ENCODE measurements around the gene SLC12A3. TPM values are rescaled to one million over a fixed set of nuclear protein-coding genes. Genes with fewer than 3 reads are reported as not detected.

SLC12A3 gene
- 0.01 and 0.09 TPM in 2 replicates for polyA plus RNA-seq (2011; rRNA removed)
- 0.05 and 0.06 TPM in 2 replicates for polyA plus RNA-seq (2012; cell fraction: cytosol; rRNA removed)
- 0.11 and 0.12 TPM in 2 replicates for polyA plus RNA-seq (2012; cell fraction: nucleus; rRNA removed)
- 0.08 TPM in 1 of 3 replicates, not detected in the others for polyA plus RNA-seq (2017; fragmentation: RNase III; extraction: RNeasy Plus Mini Kit Qiagen cat#74134 plus additional on column Dnase treatment)
- 0.08 TPM in 1 of 2 replicates, not detected in the other for polyA minus RNA-seq (2011; rRNA and poly(A)+ RNA removed)

- FAIRE-seq (no peak), ATAC-seq (no peak), DNase-seq (ENCODE audit: low read depth in 1 of 2, low spot score in 1 of 2) (no peak)
- Histone ChIP-seq H3K9me3 (no peaks in the 10 kb centered on the region), H3K4me2 (no peak within 1 kb of the TSS), H3K4me3 (no peak within 1 kb of the TSS), H3K27ac (no peak within 1 kb of the TSS), H3K4me1 (peaks cover 17% of the 10 kb centered on the region)
- ChIA-PET CTCF (interaction anchor here (0.8 to 11.0 kb wide), 5 partner anchors 11 to 99 kb away, joined by 3 to 146 read pairs (median 48); no protein-coding TSS in a partner anchor), POLR2A (no interaction called here)
- 86% methylated on average over 12 of the region's 12 CpGs for WGBS (ENCODE audit: missing lambda C conversion rate)
- TF ChIP-seq HEYL (CRISPR knock-in tag; IDR thresholded peaks at IDR 0.05): no peak
- no peak for TF ChIP-seq ELK1 (IDR thresholded peaks at IDR 0.05; ENCODE audit: low read depth, low read length)
- no peak for TF ChIP-seq ESRRA (IDR thresholded peaks at IDR 0.05; ENCODE audit: borderline replicate concordance, low read length)
- TF ChIP-seq CBX8 (IDR thresholded peaks at IDR 0.05): no peak
- TF ChIP-seq CTCF (IDR thresholded peaks at IDR 0.05): no peak
These were observed at the start of gene SLC12A3 for GRCh38 chr16:56864960-56865359. SLC12A3 (plus strand) TSS chr16:56865207; CDS start chr16:56865236, 29 bp downstream.

- peak overlapping the region; percentile 83 for H3K4me2 ChIP-seq
- H3K4me1 ChIP-seq: peaks cover 68% of the 10 kb centered on the region
- TF ChIP-seq RNF2 (IDR thresholded peaks at IDR 0.05; ENCODE audit: borderline replicate concordance, low read depth): no peak
- TF ChIP-seq KDM1A (IDR thresholded peaks at IDR 0.05; ENCODE audit: low read depth): no peak
- TF ChIP-seq CTCF (IDR thresholded peaks at IDR 0.05): no peak
- TF ChIP-seq KDM5A (IDR thresholded peaks at IDR 0.05): no peak
- TF ChIP-seq ZC3H11A (IDR thresholded peaks at IDR 0.05): no peak
- TF ChIP-seq TFCP2L1 (CRISPR knock-in tag; IDR thresholded peaks at IDR 0.05): no peak
- TF ChIP-seq ESRRA (IDR thresholded peaks at IDR 0.05; ENCODE audit: borderline replicate concordance, low read length): no peak
- TF ChIP-seq RARB (CRISPR knock-in tag; IDR thresholded peaks at IDR 0.05): no peak
- no peak for TF ChIP-seq BCL3 (IDR thresholded peaks at IDR 0.05)
- TF ChIP-seq MAZ (IDR thresholded peaks at IDR 0.05; ENCODE audit: borderline replicate concordance, low read depth, low read length): no peak
- no peak for TF ChIP-seq NFE2L2 (conservative IDR thresholded peaks at IDR 0.05; ENCODE audit: low read length)
- TF ChIP-seq EP300 (IDR thresholded peaks at IDR 0.05): no peak
- no peak for TF ChIP-seq CBX8 (IDR thresholded peaks at IDR 0.05)
- no peak for TF ChIP-seq MYC (IDR thresholded peaks at IDR 0.05; ENCODE audit: borderline replicate concordance, low read length)
- no peak for TF ChIP-seq RAD21 (conservative IDR thresholded peaks at IDR 0.05 in 1 of 2, IDR thresholded peaks at IDR 0.05 in 1 of 2)
- no peak for TF ChIP-seq RCOR1 (IDR thresholded peaks at IDR 0.05; ENCODE audit: low read depth, low read length)
- POLR2A ChIA-PET: interaction anchor here (1.4 kb wide), 1 partner anchor 116 kb away, joined by 5 read pairs; the partner anchor contains the start of gene HERPUD1
- no peak overlapping the region for H3K4me3 ChIP-seq
- ATAC-seq: no peak
- H3K27ac ChIP-seq: peak overlapping the region; percentile 86 to 87
- no peak for DNase-seq (ENCODE audit: low read depth in 1 of 2, low spot score in 1 of 2)
- H3K9me3 ChIP-seq: no peaks in the 10 kb centered on the region
- FAIRE-seq: no peak
- CTCF ChIA-PET: interaction anchor here (1.0 to 8.0 kb wide), 8 partner anchors 8 to 135 kb away, joined by 3 to 55 read pairs (median 7); no protein-coding TSS in a partner anchor
These were observed 49.3 kb upstream of the SLC12A3 start for GRCh38 chr16:56815721-56816120.

Measured in A549 (cell line).